Left lung (tissue), 10 donors: ENCODE data around the gene CP. TPM values are rescaled to one million over a fixed set of nuclear protein-coding genes. Genes with fewer than 3 reads are reported as not detected.
"Not testable (repeated sequence)": the region's sequence is repeated elsewhere in the genome, so short reads cannot be mapped to it uniquely, and the experiment has no call there.

Experiments used
- ATAC-seq: fragments of 200-7000 bp; cut with Tn5 transposase; one replicate; pipeline ENCODE4 v1.9.1; 2020; ENCODE audit warnings: moderate library complexity
- DNase-seq, 4 donors: peaks; one replicate each; pipeline ENCODE4 v3.0.0-alpha.2; 2013 to 2020
- H3K27ac ChIP-seq, 2 donors: fragments of 200-600 bp; sonication (generic) in 1 of 2; one replicate each; pipeline versions ENCODE4 v1.5.0 to v1.8.0; 2020 to 2021
- H3K27me3 ChIP-seq, 2 donors: fragments of 200-600 bp; sonication (generic) in 1 of 2; one replicate each; pipeline versions ENCODE4 v1.5.0 to v1.8.0; 2020 to 2021
- H3K36me3 ChIP-seq, 2 donors: fragments of 200-600 bp; sonication (generic) in 1 of 2; one replicate each; pipeline versions ENCODE4 v1.5.0 to v1.8.0; 2020 to 2021
- H3K4me1 ChIP-seq, 2 donors: fragments of 200-600 bp; one replicate each; pipeline ENCODE4 v1.8.0; 2021
- H3K4me3 ChIP-seq, 2 donors: fragments of 200-600 bp; sonication (generic) in 1 of 2; one replicate each; pipeline versions ENCODE4 v1.5.0 to v1.8.0; 2020 to 2021; ENCODE audit warnings: mild to moderate bottlenecking in 1 of 2
- H3K9me3 ChIP-seq, 2 donors: fragments of 200-600 bp; sonication (generic) in 1 of 2; one replicate each; pipeline versions ENCODE4 v1.5.0 to v1.8.0; 2020 to 2021
- CTCF ChIP-seq, 2 donors: fragments of 200-600 bp; sonication (generic) in 1 of 2; IDR thresholded peaks; one replicate each; pipeline versions ENCODE4 v1.5.0 to v1.8.0; 2021; ENCODE audit warnings: antibody characterized with exemption in 2 of 2
- intact Hi-C, 2 donors: fragments of 100-400 bp; cut with DNase I; formaldehyde crosslinking; loops; one replicate each; pipeline versions ENCODE4 v1.11.2 to v1.14.2; 2022
- polyA plus RNA-seq, 6 donors: library from polyadenylated mRNA; unstranded; fragments of 120-200 nt; gene quantifications; one replicate each; pipeline ENCODE4 v1.2.1, GENCODE V29; 2013; ENCODE audit not compliant: insufficient read length in 6 of 6
- total RNA-seq, 2 donors: library from RNA; stranded (reverse); fragmentation: NEBNext Ultra II Directional; extraction: Animal tissue kit (Norgen Biotek cat#: 25700); gene quantifications; one replicate each; pipeline ENCODE4 v1.2.1, GENCODE V29; 2021
- donor health status: DM: no; HTN: yes; CAD: no.
- donor health status: DM: no; HTN: no; CAD: no.

Gene CP
- total and polyA plus RNA-seq, 8 donors = 2.5 to 15.5 (median 6.7) TPM

- peaks cover 0 to 3% of the 10 kb centered on the region in 2 donors for H3K4me1 ChIP-seq
- intact Hi-C loops = no loop called here
- H3K36me3 ChIP-seq = no peaks in the 10 kb centered on the region
- no peak for DNase-seq
- H3K27me3 ChIP-seq = no peaks in the 10 kb centered on the region
- no peak for ATAC-seq
- no peaks in the 10 kb centered on the region for H3K9me3 ChIP-seq
- H3K4me3 ChIP-seq = no peak overlapping the region
- TF ChIP-seq CTCF (IDR thresholded peaks at IDR 0.05) = no peak
- H3K27ac ChIP-seq = no peak overlapping the region
Measured at GRCh38 chr3:149231871-149232270, 10.2 kb upstream of the CP start.

- no peak for TF ChIP-seq CTCF (IDR thresholded peaks at IDR 0.05)
- ATAC-seq = no peak
Measured at GRCh38 chr3:149227591-149228268, 6.1 kb upstream of the CP start.

GRCh38 chr3:149226776-149227175, 5.1 kb upstream of the CP start:
- Histone ChIP-seq H3K9me3 (no peaks in the 10 kb centered on the region), H3K4me3 (no peak overlapping the region), H3K27me3 (no peaks in the 10 kb centered on the region), H3K4me1 (peaks cover 3 to 30% of the 10 kb centered on the region in 2 donors), H3K27ac (no peak overlapping the region), H3K36me3 (no peaks in the 10 kb centered on the region)
- no peak for ATAC-seq
- DNase-seq = no peak
- TF ChIP-seq CTCF (IDR thresholded peaks at IDR 0.05) = no peak
- intact Hi-C loops = no loop called here

More at GRCh38 chr3:149227591-149228268, 6.1 kb upstream of the CP start:
- Histone ChIP-seq H3K4me1 (peaks cover 3 to 20% of the 10 kb centered on the region in 2 donors), H3K27me3 (no peaks in the 10 kb centered on the region), H3K9me3 (no peaks in the 10 kb centered on the region), H3K4me3 (no peak overlapping the region), H3K27ac (no peak overlapping the region), H3K36me3 (no peaks in the 10 kb centered on the region)
- DNase-seq = no peak
- intact Hi-C loops = no loop called here

GRCh38 chr3:149224736-149225594, 3.3 kb upstream of the CP start:
- Histone ChIP-seq H3K36me3 (no peaks in the 10 kb centered on the region), H3K9me3 (no peaks in the 10 kb centered on the region), H3K27ac (peak overlapping the region; percentile 80 to 83), H3K4me3 (peak overlapping the region; percentile 2 to 32), H3K4me1 (peaks cover 3 to 33% of the 10 kb centered on the region in 2 donors), H3K27me3 (no peaks in the 10 kb centered on the region)
- ATAC-seq = peak; percentile 93
- no peak for TF ChIP-seq CTCF (IDR thresholded peaks at IDR 0.05)
- intact Hi-C loops = no loop called here
- DNase-seq = peak in 2 of 4 donors; percentile 37 to 63

GRCh38 chr3:149223461-149223820, 1.8 kb upstream of the CP start:
- intact Hi-C loops = no loop called here
- Histone ChIP-seq H3K36me3 (no peaks in the 10 kb centered on the region), H3K27ac (no peak overlapping the region), H3K4me1 (peaks cover 3 to 33% of the 10 kb centered on the region in 2 donors), H3K4me3 (no peak overlapping the region), H3K9me3 (no peaks in the 10 kb centered on the region), H3K27me3 (no peaks in the 10 kb centered on the region)
- DNase-seq = no peak
- TF ChIP-seq CTCF (IDR thresholded peaks at IDR 0.05) = no peak
- ATAC-seq = no peak

- H3K27ac ChIP-seq, H3K27me3 ChIP-seq, intact Hi-C loops, H3K4me3 ChIP-seq, ATAC-seq, H3K36me3 ChIP-seq, DNase-seq, H3K9me3 ChIP-seq: not testable (repeated sequence)
- H3K4me1 ChIP-seq = peaks cover 11 to 31% of the 10 kb centered on the region in 2 donors
Measured at GRCh38 chr3:149219380-149220121, 2.1 kb downstream of the CP start.
